Measurements from ENCODE around the gene KCNAB2.

KCNAB2 gene

GRCh38 chr1:6024376-6024775 is 21.3 kb upstream of the KCNAB2 start:
- TF ChIP-seq REST (IDR thresholded peaks at IDR 0.05; ENCODE audit: insufficient read depth in 1 of 2, low read depth in 2 of 2, low read length in 2 of 2) (no peak), SIN3A (IDR thresholded peaks at IDR 0.05; ENCODE audit: borderline replicate concordance, insufficient read depth, low read length) (no peak), FOXP2 (optimal IDR thresholded peaks at IDR 0.05; ENCODE audit: borderline replicate concordance, extremely low read depth, extremely low read length, insufficient read depth) (no peak), POLR2AphosphoS5 (IDR thresholded peaks at IDR 0.05; ENCODE audit: low read depth, low read length) (no peak), TAF1 (IDR thresholded peaks at IDR 0.05; ENCODE audit: borderline replicate concordance, insufficient read depth, low read length) (no peak)

- TF ChIP-seq TAF1 (IDR thresholded peaks at IDR 0.05; ENCODE audit: borderline replicate concordance, insufficient read depth, low read length): no peak
- TF ChIP-seq SIN3A (IDR thresholded peaks at IDR 0.05; ENCODE audit: borderline replicate concordance, insufficient read depth, low read length): no peak
- no peak for TF ChIP-seq POLR2AphosphoS5 (IDR thresholded peaks at IDR 0.05; ENCODE audit: low read depth, low read length)
- no peak for TF ChIP-seq REST (IDR thresholded peaks at IDR 0.05; ENCODE audit: insufficient read depth in 1 of 2, low read depth in 2 of 2, low read length in 2 of 2)
- TF ChIP-seq FOXP2 (optimal IDR thresholded peaks at IDR 0.05; ENCODE audit: borderline replicate concordance, extremely low read depth, extremely low read length, insufficient read depth): no peak
Measured at GRCh38 chr1:6025269-6026094, 20.2 kb upstream of the KCNAB2 start.

GRCh38 chr1:6026095-6026809 is 19.4 kb upstream of the KCNAB2 start:
- TF ChIP-seq FOXP2 (optimal IDR thresholded peaks at IDR 0.05; ENCODE audit: borderline replicate concordance, extremely low read depth, extremely low read length, insufficient read depth) (no peak), REST (IDR thresholded peaks at IDR 0.05; ENCODE audit: insufficient read depth in 1 of 2, low read depth in 2 of 2, low read length in 2 of 2) (no peak), POLR2AphosphoS5 (IDR thresholded peaks at IDR 0.05; ENCODE audit: low read depth, low read length) (no peak), TAF1 (IDR thresholded peaks at IDR 0.05; ENCODE audit: borderline replicate concordance, insufficient read depth, low read length) (no peak), SIN3A (IDR thresholded peaks at IDR 0.05; ENCODE audit: borderline replicate concordance, insufficient read depth, low read length) (no peak)

GRCh38 chr1:6027591-6027990 is 18.1 kb upstream of the KCNAB2 start:
- TF ChIP-seq POLR2AphosphoS5 (IDR thresholded peaks at IDR 0.05; ENCODE audit: low read depth, low read length) (no peak), FOXP2 (optimal IDR thresholded peaks at IDR 0.05; ENCODE audit: borderline replicate concordance, extremely low read depth, extremely low read length, insufficient read depth) (no peak)

GRCh38 chr1:6028042-6028850 is 17.4 kb upstream of the KCNAB2 start:
- TF ChIP-seq TAF1 (IDR thresholded peaks at IDR 0.05; ENCODE audit: borderline replicate concordance, insufficient read depth, low read length) (no peak), FOXP2 (optimal IDR thresholded peaks at IDR 0.05; ENCODE audit: borderline replicate concordance, extremely low read depth, extremely low read length, insufficient read depth) (no peak), SIN3A (IDR thresholded peaks at IDR 0.05; ENCODE audit: borderline replicate concordance, insufficient read depth, low read length) (no peak), POLR2AphosphoS5 (IDR thresholded peaks at IDR 0.05; ENCODE audit: low read depth, low read length) (no peak), REST (IDR thresholded peaks at IDR 0.05; ENCODE audit: insufficient read depth in 1 of 2, low read depth in 2 of 2, low read length in 2 of 2) (no peak)

All from PFSK-1 (cell line).